Stimulated activated naive B cell treated with anti-CD40 and anti-IgM and Interleukin-4, amounts not matched to agents 10 μg/mL and 1 μg/mL and 100 μg/mL, for 72 hours (primary cell): ENCODE results near the gene NPAS2.
A peak's percentile ranks its signal among the peaks of the same experiment; 100 is the strongest.

Experiments used
- ATAC-seq, 2 donors: fragments of 150-1000 bp; cut with Tn5 transposase; replicated peaks; 2 replicates each; pipeline ENCODE4 v1.10.0; 2021; ENCODE audit warnings: moderate library complexity in 1 of 2
- DNase-seq: peaks from one replicate; pipeline ENCODE4 v3.0.0; 2021
- H3K27ac Mint-ChIP-seq: one replicate; pipeline ENCODE4 v1.8.0; 2022; ENCODE audit warnings: mild to moderate bottlenecking, mixed read lengths
- H3K27me3 Mint-ChIP-seq, 2 donors: one replicate each; pipeline ENCODE4 v1.8.0; 2022; ENCODE audit warnings: mixed read lengths in 2 of 2
- H3K36me3 Mint-ChIP-seq, 2 donors: one replicate each; pipeline ENCODE4 v1.8.0; 2022; ENCODE audit warnings: mixed read lengths in 2 of 2, mild to moderate bottlenecking in 1 of 2
- H3K4me1 Mint-ChIP-seq, 2 donors: one replicate each; pipeline ENCODE4 v1.8.0; 2022; ENCODE audit warnings: mixed read lengths in 2 of 2, mild to moderate bottlenecking in 1 of 2
- H3K4me3 Mint-ChIP-seq, 2 donors: one replicate each; pipeline ENCODE4 v1.8.0; 2022; ENCODE audit warnings: mild to moderate bottlenecking in 2 of 2, mixed read lengths in 2 of 2, moderate library complexity in 1 of 2
- H3K9me3 Mint-ChIP-seq, 2 donors: one replicate each; pipeline ENCODE4 v1.8.0; 2022; ENCODE audit warnings: mixed read lengths in 2 of 2, mild to moderate bottlenecking in 1 of 2

NPAS2 gene

DNA sequence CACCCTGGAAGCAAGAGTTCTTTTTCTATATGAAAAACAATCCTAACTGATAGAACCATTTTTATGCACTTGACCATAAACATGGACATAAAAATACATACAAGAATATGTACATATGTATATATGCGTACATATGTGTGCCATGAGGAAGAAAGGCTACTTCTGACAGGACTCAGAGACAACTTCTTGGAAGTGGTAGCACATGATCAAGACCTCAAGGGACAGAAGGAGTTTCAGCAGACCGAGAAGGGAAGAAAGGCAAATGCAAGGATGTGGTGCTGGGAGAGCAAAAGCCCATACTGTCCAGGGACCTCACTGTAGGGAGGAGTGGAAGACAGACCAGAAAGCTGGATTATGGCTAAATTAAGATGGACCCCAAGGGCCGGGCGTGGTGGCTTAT is 11.4 kb upstream of the NPAS2 start:
- Mint-ChIP-seq H3K27me3 (peaks cover 26 to 49% of the 10 kb centered on the region in 2 donors), H3K36me3 (no peaks in the 10 kb centered on the region), H3K4me1 (no peaks in the 10 kb centered on the region), H3K4me3 (no peak overlapping the region), H3K9me3 (peaks cover 0 to 2% of the 10 kb centered on the region in 2 donors), H3K27ac (no peak overlapping the region)
- ATAC-seq = no peak
- DNase-seq = no peak

DNA sequence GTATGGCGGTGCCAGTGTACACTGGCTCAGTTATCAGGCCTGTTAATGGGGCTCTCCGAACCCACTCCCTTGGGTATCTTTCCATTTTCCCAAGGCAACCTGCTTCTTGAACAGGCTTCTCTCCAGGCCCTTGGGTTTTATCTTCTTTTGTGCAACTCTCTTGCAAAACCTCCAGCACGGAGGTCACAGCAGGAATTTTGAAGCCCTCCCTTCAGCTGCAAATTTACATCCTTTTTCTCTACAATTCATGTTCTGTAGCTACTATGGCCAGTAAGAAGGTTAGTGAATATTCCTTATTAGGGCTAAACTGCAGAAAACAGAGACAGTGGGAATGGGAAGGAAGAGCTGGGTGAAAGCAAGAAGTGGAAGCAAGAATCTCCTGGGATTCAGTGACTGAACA is 10.4 kb upstream of the NPAS2 start:
- Mint-ChIP-seq H3K4me1 (no peaks in the 10 kb centered on the region), H3K4me3 (no peak overlapping the region), H3K27me3 (peaks cover 24 to 49% of the 10 kb centered on the region in 2 donors), H3K36me3 (no peaks in the 10 kb centered on the region), H3K27ac (no peak overlapping the region), H3K9me3 (peaks cover 0 to 3% of the 10 kb centered on the region in 2 donors)
- DNase-seq (no peak), ATAC-seq (no peak)

DNA sequence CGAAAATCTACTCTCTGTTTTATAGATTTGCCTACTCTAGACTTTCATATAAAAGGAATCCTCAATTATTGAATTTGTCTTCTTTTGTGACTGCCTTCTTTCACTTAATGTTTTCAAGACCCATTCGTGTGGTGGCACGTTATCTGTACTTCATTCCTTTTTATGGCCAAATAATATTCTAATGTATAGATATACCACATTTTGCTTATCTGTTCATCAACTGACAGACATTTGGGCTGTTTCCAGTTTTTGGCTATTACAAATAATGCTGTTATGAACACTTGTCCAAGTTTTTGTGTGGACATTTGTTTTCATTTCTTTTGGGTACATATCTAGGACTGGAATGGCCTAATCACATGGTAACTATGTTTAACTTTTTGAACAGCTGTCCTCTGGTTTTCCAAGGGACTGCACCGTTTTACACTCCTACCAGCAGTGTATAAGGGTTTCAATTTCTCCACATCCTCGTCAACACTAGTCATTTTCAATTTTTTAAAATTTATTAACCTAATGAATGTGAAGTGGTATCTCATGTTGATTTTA is 9.3 kb upstream of the NPAS2 start:
- Mint-ChIP-seq H3K27ac (no peak overlapping the region), H3K27me3 (peaks cover 30 to 54% of the 10 kb centered on the region in 2 donors), H3K36me3 (no peaks in the 10 kb centered on the region), H3K9me3 (peaks cover 0 to 3% of the 10 kb centered on the region in 2 donors), H3K4me1 (no peaks in the 10 kb centered on the region), H3K4me3 (no peak overlapping the region)
- DNase-seq (no peak), ATAC-seq (no peak)

DNA sequence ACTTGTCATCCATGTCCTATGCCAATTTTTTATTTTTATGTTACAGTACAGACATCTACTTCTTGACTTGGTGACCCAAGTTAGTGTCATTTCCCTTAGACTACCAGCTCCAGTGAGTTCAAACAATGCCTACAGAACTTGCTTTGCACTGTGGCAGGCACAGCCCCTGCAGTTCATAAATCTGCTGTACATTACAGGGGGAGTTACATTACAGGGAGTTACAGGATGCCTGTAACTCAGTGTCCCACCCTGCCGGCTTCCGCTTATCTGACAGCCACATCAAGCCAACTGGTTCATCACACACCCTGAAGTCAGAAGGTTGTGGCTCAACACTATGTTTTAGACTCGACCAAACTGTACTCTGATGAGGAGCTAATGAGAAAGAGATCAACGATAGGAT is 7.8 kb upstream of the NPAS2 start:
- ATAC-seq = no peak
- DNase-seq = no peak
- Mint-ChIP-seq H3K27me3 (peaks cover 39 to 57% of the 10 kb centered on the region in 2 donors), H3K36me3 (no peaks in the 10 kb centered on the region), H3K9me3 (peaks cover 0 to 3% of the 10 kb centered on the region in 2 donors), H3K4me3 (no peak overlapping the region), H3K4me1 (no peaks in the 10 kb centered on the region), H3K27ac (no peak overlapping the region)

DNA sequence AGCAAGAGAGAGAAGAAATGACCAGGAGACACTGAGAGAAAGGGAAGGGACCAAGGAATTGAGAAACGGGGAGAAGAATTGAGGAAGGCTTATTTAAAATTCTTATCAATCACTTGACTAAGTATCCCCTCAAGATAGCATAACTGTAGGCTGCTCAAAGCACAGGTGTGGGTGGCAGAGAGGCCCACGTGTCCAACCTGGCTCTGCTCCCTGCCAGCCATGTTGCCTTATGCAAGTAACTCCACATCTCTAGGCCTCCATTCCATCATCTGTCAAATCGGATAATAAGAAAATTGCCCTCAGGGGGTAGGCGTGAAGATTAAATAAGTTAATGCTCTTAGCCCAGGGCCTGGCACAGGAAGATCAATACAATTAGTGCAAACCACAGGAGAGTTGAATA is 7.4 kb upstream of the NPAS2 start:
- no peaks in the 10 kb centered on the region for H3K4me1 Mint-ChIP-seq
- peaks cover 40 to 57% of the 10 kb centered on the region in 2 donors for H3K27me3 Mint-ChIP-seq

DNA sequence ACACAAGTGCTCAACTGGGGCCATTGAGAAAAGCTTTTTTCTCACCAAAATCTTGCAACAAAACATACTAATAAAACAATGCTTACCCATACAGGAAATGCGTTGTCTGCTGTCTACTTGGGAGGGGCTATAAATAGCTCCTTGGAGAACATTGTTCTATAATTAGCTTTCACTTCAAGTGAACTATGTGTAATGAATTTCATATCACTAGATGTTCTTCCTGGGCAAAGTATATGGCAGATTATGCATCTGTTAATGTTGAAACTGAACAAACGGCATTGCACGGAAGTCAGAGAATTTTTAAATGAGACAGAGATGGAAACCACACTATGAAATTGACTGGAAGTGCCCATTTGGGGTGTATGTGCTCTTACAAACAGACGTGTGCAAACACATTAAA is 6.4 kb upstream of the NPAS2 start:
- DNase-seq (no peak), ATAC-seq (no peak)
- Mint-ChIP-seq H3K27me3 (peaks cover 49 to 63% of the 10 kb centered on the region in 2 donors), H3K9me3 (peaks cover 0 to 3% of the 10 kb centered on the region in 2 donors), H3K4me3 (no peak overlapping the region), H3K27ac (no peak overlapping the region), H3K4me1 (peaks cover 3% of the 10 kb centered on the region in 2 donors), H3K36me3 (peaks cover 0 to 2% of the 10 kb centered on the region in 2 donors)

More for the DNA sequence above, 7.4 kb upstream of the NPAS2 start:
- no peak for ATAC-seq
- no peak for DNase-seq
- H3K27ac Mint-ChIP-seq = no peak overlapping the region
- H3K36me3 Mint-ChIP-seq = no peaks in the 10 kb centered on the region
- peaks cover 0 to 3% of the 10 kb centered on the region in 2 donors for H3K9me3 Mint-ChIP-seq
- H3K4me3 Mint-ChIP-seq = no peak overlapping the region

DNA sequence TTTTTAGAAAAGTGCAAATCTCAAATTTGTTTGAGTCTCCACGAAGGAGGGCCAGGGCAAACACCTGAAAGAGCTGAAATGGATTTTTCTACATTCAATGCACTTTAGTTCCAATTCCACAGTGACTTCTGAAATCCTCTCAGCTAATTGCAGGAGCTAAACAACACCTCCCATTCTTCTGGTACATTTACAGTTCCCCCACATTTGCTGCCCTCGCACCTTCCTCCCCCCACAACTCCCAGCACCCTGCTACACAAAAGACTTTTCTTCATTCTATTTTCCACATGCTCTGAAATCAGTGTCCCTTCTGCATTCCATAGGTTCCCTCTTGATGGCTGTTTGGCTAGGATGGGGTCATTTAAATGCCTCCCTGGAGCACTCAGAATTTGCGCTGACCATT is 5.9 kb upstream of the NPAS2 start:
- Mint-ChIP-seq H3K9me3 (peaks cover 0 to 3% of the 10 kb centered on the region in 2 donors), H3K4me1 (peaks cover 3 to 4% of the 10 kb centered on the region in 2 donors), H3K4me3 (no peak overlapping the region), H3K36me3 (peaks cover 0 to 2% of the 10 kb centered on the region in 2 donors), H3K27me3 (peaks cover 53 to 63% of the 10 kb centered on the region in 2 donors), H3K27ac (no peak overlapping the region)
- ATAC-seq (no peak), DNase-seq (no peak)

DNA sequence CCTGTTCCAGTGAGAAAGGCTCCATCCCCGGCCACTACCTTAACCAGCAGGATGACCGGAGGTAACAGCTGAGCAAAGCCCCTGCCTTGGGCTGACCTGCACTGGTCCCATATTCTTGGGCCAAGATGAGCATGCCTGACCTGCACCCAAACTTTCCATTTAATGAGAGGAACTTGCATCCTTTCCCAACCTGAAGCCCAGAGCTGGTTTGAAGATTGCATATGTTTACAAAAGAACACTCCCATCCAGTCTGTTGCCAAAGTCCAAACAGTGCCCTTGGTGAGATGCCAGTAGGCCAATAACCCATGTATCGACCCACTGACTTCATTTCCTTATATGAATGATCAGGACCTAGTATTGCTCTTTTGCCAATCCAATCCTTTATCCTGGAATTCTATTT is 5.5 kb upstream of the NPAS2 start:
- Mint-ChIP-seq H3K27ac (no peak overlapping the region), H3K27me3 (peaks cover 57 to 67% of the 10 kb centered on the region in 2 donors), H3K9me3 (peaks cover 0 to 3% of the 10 kb centered on the region in 2 donors), H3K4me3 (no peak overlapping the region), H3K4me1 (peaks cover 3 to 4% of the 10 kb centered on the region in 2 donors), H3K36me3 (peaks cover 0 to 2% of the 10 kb centered on the region in 2 donors)
- no peak for DNase-seq
- ATAC-seq = no peak

DNA sequence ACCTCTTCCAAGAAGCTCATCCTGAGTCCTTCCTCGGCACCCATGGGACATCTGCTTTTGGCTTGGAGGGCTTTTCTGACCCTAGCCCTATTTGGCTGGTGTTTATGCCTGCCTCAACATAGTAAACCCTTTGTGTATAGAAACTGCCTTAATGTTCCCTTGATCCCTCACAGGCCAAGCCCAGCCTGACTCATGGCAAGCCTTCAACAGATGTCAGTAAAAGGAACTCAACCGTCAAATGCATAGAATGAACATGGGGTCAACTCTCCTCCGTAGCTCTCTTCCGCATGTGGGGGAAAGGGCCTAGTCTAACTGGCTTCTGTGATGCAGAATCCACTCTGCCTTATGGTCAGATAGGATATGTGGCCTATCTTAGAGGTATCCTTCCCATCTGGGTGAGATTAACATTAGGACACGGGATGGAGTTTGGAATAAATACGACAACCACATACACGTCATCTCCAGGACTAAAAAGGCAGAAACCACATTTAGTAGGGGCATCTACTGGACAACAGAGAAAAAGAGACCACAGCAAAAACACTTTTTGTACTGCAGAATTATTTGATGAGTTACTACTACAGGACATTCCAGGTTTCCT is 2.5 kb upstream of the NPAS2 start:
- ATAC-seq (no peak), DNase-seq (no peak)
- no peak overlapping the region for H3K4me3 Mint-ChIP-seq
- H3K27me3 Mint-ChIP-seq = peaks cover 61 to 70% of the 10 kb centered on the region in 2 donors
- peaks cover 0 to 1% of the 10 kb centered on the region in 2 donors for H3K9me3 Mint-ChIP-seq
- no peak overlapping the region for H3K27ac Mint-ChIP-seq
- peaks cover 3 to 4% of the 10 kb centered on the region in 2 donors for H3K4me1 Mint-ChIP-seq
- peaks cover 0 to 2% of the 10 kb centered on the region in 2 donors for H3K36me3 Mint-ChIP-seq

DNA sequence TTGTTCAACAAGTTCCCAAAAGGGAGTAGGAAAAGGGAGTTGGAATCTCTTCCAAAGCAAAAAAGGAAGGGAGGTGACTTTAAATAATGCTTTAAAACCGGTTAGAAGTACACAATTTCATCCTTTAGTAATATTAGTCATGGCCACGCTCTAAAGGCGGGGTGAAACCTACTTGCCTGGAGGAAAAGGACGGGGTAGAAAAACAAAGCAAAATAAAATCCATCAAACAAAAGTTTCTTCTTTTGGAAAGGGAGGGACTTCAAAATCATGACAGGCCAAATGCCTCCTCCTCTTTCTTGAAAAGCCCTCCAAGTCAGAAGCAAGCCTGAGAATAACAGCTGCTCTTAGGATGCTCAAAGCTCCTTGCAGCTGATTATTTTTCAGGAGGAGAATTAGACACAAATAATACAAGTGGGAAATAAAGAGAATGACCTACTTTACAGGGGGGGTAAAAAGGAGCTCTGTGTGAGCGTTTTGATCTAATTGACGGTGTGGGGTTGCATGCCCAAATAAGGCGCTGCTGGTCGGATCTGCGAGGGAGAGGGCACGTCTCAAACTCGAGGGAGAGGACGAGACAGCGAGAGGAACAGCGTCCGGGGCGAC is 1.8 kb upstream of the NPAS2 start:
- Mint-ChIP-seq H3K27ac (peak overlapping the region; percentile 38), H3K27me3 (peaks cover 66 to 76% of the 10 kb centered on the region in 2 donors), H3K9me3 (peaks cover 0 to 1% of the 10 kb centered on the region in 2 donors), H3K36me3 (peaks cover 0 to 2% of the 10 kb centered on the region in 2 donors), H3K4me1 (peaks cover 3 to 4% of the 10 kb centered on the region in 2 donors), H3K4me3 (no peak overlapping the region)
- no peak for DNase-seq
- ATAC-seq = no peak

DNA sequence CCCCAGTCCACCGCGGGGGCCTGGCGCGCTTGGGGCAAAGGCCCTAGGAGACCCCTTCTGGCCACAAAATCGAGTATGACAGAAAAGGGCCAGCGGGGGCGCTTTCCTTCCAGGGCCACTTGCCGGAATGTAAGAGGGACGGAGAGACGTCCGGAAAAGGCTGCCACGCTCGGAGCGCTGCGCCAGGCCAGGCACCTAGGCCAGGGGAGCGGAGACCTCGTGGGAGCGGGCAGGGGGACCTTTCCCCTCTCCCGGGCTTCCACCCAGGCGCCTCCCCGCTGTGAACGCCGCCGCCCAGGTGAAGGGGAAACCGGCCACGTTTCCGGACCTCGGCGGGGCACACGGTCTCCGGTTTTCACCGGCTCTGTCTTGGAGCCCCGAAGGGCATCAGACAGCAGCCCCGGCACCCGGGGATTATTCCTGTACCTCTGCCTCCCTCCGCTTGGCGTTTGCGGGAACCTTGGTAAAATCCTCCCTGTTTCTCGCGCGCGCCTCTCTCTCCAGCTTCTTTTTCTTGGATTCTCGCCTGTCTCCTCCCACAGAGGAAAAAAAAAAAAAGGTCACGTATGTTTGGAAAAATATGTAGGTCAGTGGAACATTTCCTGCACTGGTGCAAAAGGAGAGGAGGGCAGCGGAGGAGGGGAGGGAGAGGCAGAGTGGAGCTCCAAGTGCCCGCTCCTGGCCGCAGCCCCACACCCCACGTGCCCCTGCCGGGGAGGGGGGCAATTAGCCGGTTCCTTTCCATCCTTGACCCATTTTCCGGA is 1.2 kb upstream of the NPAS2 start:
- Mint-ChIP-seq H3K4me1 (peaks cover 3 to 4% of the 10 kb centered on the region in 2 donors), H3K27me3 (peaks cover 72 to 83% of the 10 kb centered on the region in 2 donors), H3K9me3 (peaks cover 0 to 1% of the 10 kb centered on the region in 2 donors), H3K36me3 (peaks cover 0 to 2% of the 10 kb centered on the region in 2 donors), H3K4me3 (peak overlapping the region; percentile 47 to 49), H3K27ac (peak overlapping the region; percentile 38)
- DNase-seq (no peak), ATAC-seq (no peak)

DNA sequence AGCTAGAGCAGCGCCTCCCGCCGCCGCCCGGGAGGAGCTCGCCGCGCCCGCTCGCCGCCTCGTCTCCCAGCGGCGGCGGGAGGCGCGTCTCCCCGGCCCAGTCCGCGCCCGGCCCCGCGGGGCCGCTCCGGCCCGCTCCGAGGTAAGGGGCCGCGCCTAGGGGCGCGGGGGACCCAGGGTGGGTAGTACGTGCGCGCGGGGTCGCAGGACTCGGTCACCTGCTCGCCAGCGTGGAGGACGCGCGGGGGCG is 259 bp downstream of the NPAS2 start:
- Mint-ChIP-seq H3K4me3 (no peak overlapping the region), H3K36me3 (peaks cover 0 to 2% of the 10 kb centered on the region in 2 donors), H3K9me3 (no peaks in the 10 kb centered on the region), H3K27me3 (peaks cover 72 to 84% of the 10 kb centered on the region in 2 donors), H3K27ac (no peak overlapping the region), H3K4me1 (peaks cover 3 to 4% of the 10 kb centered on the region in 2 donors)
- no peak for DNase-seq
- ATAC-seq = no peak

DNA sequence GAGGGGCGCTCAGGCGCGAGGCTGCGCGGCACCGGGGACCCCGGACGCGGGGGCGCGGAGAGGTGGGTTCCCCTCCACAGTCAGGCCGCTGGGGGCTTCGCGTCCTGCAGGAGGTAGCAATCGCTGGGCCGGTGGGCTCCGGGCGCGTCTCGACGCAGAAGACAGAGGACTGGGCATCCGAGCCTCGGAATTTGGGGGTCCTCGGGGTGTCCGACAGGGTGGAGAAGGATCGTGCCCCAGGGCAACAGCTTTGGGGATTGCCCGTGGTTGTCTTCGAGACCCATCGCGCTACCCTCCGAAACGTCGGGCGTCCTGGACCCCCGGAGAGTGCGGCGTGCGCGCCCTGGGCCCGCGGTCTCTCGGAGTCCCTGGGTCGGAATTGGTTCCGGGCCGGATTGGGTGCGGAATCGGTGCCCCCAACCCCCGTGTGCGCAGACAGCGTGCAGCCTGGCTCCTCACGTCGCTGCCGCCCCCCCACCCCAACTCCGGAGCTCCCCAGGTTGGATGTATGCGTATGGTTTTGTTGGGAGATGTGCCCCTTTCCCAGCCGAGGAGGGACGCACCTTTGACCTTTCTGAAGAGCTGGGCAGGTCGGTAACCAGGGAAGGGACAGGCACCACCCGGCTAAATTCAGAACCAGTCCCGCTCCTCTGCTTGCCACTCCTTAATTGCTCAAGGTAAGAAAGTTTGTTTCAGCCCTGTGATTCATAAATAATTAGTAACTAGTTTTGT is 750 bp downstream of the NPAS2 start:
- DNase-seq (no peak), ATAC-seq (no peak)
- H3K4me3 Mint-ChIP-seq = peak overlapping the region in 1 of 2 donors; percentile 11
- peaks cover 0 to under 1% of the 10 kb centered on the region in 2 donors for H3K9me3 Mint-ChIP-seq
- peaks cover 0 to 2% of the 10 kb centered on the region in 2 donors for H3K36me3 Mint-ChIP-seq
- H3K4me1 Mint-ChIP-seq = peaks cover 3 to 4% of the 10 kb centered on the region in 2 donors
- H3K27ac Mint-ChIP-seq = no peak overlapping the region
- peaks cover 68 to 84% of the 10 kb centered on the region in 2 donors for H3K27me3 Mint-ChIP-seq
